K562 (cell line): Measurements from ENCODE around the gene SRF. TPM values are rescaled to one million over a fixed set of nuclear protein-coding genes. Genes with fewer than 3 reads are reported as not detected.

ENCODE experiments used
- ARHGAP35 ChIP-seq: fragments of 450-650 bp; IDR thresholded peaks from 2 replicates; pipeline ENCODE4 v1.6.1; 2018; ENCODE audit not compliant: partially characterized antibody
- ASH1L ChIP-seq: fragments of 450-650 bp; IDR thresholded peaks from 2 replicates; pipeline ENCODE4 v1.6.1; 2018; ENCODE audit warnings: borderline replicate concordance, mild to moderate bottlenecking, low read depth; ENCODE audit not compliant: partially characterized antibody
- BRF1 ChIP-seq: IDR thresholded peaks from 3 replicates; pipeline ENCODE4 v1.6.1; 2011; ENCODE audit warnings: borderline replicate concordance, mild to moderate bottlenecking; ENCODE audit not compliant: insufficient read length; ENCODE audit errors: extremely low read depth
- COPS2 ChIP-seq: fragments of 450-650 bp; conservative IDR thresholded peaks from 2 replicates; pipeline ENCODE4 v1.6.1; 2016; ENCODE audit warnings: mild to moderate bottlenecking, moderate library complexity
- CREBBP ChIP-seq: IDR thresholded peaks from one replicate; pipeline ENCODE4 v1.6.1; 2012; ENCODE audit warnings: low read depth, mild to moderate bottlenecking, control low read depth, inconsistent platforms, low read length
- EHMT2 ChIP-seq: fragments of 450-650 bp; IDR thresholded peaks from 2 replicates; pipeline ENCODE4 v1.6.1; 2018; ENCODE audit warnings: antibody characterized with exemption
- FOS ChIP-seq: IDR thresholded peaks from 3 replicates; pipeline ENCODE4 v1.6.1; 2011; ENCODE audit not compliant: insufficient read length; ENCODE audit errors: extremely low read depth
- KDM2B ChIP-seq: fragments of 250-450 bp; sonication (Bioruptor Pico); IDR thresholded peaks from 2 replicates; pipeline ENCODE4 v1.8.0; 2021; ENCODE audit warnings: mild to moderate bottlenecking, moderate library complexity
- KLF16 ChIP-seq: IDR thresholded peaks from 2 replicates; pipeline ENCODE4 v1.6.1; 2016; ENCODE audit warnings: antibody characterized with exemption
- L3MBTL2 ChIP-seq: fragments of 450-650 bp; IDR thresholded peaks from 2 replicates; pipeline ENCODE4 v1.6.1; 2016; ENCODE audit warnings: mild to moderate bottlenecking, moderate library complexity
- MTA3 ChIP-seq: fragments of 450-650 bp; formaldehyde crosslinking; IDR thresholded peaks from 2 replicates; pipeline ENCODE4 v1.6.1; 2017; ENCODE audit warnings: mild to moderate bottlenecking, borderline replicate concordance
- PHB2 ChIP-seq: fragments of 450-650 bp; IDR thresholded peaks from 2 replicates; pipeline ENCODE4 v1.6.1; 2017; ENCODE audit warnings: low read depth
- POLR3A ChIP-seq: IDR thresholded peaks from 2 replicates; pipeline ENCODE4 v1.6.1; 2011; ENCODE audit warnings: borderline replicate concordance, mild to moderate bottlenecking, moderate library complexity; ENCODE audit not compliant: insufficient read length, insufficient read depth; ENCODE audit errors: extremely low read depth
- ZBTB1 ChIP-seq: sonication (generic); formaldehyde crosslinking; IDR thresholded peaks from 2 replicates; pipeline ENCODE4 v1.8.1; 2023; ENCODE audit warnings: missing genetic modification reagents, low read depth, mild to moderate bottlenecking, borderline replicate concordance
- ZNF274 ChIP-seq: IDR thresholded peaks from 2 replicates; pipeline ENCODE4 v1.6.1; 2011; ENCODE audit warnings: low read depth, mild to moderate bottlenecking, low read length, moderate library complexity, borderline replicate concordance
- polyA plus RNA-seq, 8 experiments: library from polyadenylated mRNA; depleted of rRNA in 4 of 8; stranded (reverse) in 5 of 8; unstranded in 3 of 8; fragments of >200 nt; fragmentation: Nextera tagmentation in 2 of 8; fragmentation: Illumina TruSeq in 1 of 8; extraction: Ambion mirVana in 2 of 8; extraction: Trizol in 1 of 8; gene quantifications; 2 replicates each; pipeline versions ENCODE4 v1.2.1 to v1.2.3, GENCODE V29; 2011 to 2014; ENCODE audit warnings: inconsistent platforms in 1 of 8, missing spikeins in 1 of 8
- total RNA-seq, 7 experiments: library from RNA; depleted of rRNA in 6 of 7; stranded (reverse); fragments of >200 nt in 6 of 7; fragmentation: Illumina TruSeq in 2 of 7; extraction: Trizol in 2 of 7; gene quantifications; 2 replicates each; pipeline versions ENCODE4 v1.2.1 to v1.2.3, GENCODE V29; 2011 to 2021; ENCODE audit warnings: low replicate concordance in 1 of 7
- TF ChIP-seq, protein P1 (sequence below): conservative IDR thresholded peaks from 2 replicates; pipeline ENCODE4 v1.6.1; 2011; ENCODE audit warnings: low read depth, mild to moderate bottlenecking, low read length; ENCODE audit not compliant: control insufficient read depth
- TF ChIP-seq, protein P2 (sequence below): fragments of 450-650 bp; formaldehyde crosslinking; IDR thresholded peaks from 2 replicates; pipeline ENCODE4 v1.4.0; 2020; ENCODE audit warnings: mild to moderate bottlenecking, moderate library complexity
- TF ChIP-seq, protein P3 (sequence below), 2 experiments: fragments of 450-650 bp; IDR thresholded peaks; 2 replicates each; pipeline ENCODE4 v1.6.1; 2016; ENCODE audit warnings: mild to moderate bottlenecking in 2 of 2, borderline replicate concordance in 1 of 2, low read depth in 1 of 2, moderate library complexity in 1 of 2

SRF gene
- total and polyA plus RNA-seq, 9 of the 15 experiments (the other 6 are each of a cell fraction or from before 2014, with no cell fraction given): 2.5 to 37.0 (median 24.6) TPM

DNA sequence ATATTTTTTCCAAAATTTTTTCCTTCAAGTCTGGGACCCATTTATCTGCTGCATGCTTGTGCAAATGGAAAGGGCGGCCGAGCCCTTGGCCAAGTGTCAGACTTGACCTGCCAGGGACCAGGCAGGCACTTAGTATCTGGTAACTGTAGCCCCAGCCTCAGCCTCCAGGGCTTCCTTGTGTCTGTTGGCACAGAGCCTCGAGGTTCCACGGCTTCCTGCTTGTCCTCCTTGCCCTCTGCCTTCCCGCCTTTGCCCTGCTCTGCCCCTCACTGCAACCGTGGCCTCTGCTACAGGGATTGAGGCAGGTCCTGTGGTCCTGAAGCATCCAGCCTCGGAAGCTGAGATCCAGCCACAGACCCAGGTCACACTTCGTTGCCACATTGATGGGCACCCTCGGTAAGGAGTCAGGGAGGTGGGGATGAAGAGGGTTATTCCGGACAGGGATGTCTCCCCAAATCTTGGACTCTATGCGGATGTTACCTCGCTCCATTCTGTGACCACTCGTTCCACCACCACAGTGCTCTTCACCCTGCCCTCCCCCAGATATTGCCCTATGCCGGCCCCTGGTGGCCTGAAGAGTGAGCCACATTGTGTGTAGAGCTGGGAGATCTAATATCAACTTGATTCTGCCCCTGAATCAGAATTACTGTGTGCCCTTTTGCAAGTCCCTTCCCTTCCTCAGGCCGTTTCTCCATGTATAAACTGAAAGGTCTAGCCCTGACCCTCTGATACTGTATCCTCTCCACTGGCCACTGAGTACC lies 41.5 kb upstream of the SRF start (continued):
- TF ChIP-seq ARHGAP35 (no peak), ZBTB1 (CRISPR knock-in tag) (no peak), KDM2B (CRISPR knock-in tag) (no peak), KLF16 (peak; percentile 57), FOS (no peak), PHB2 (no peak), EHMT2 (no peak), MTA3 (no peak), COPS2 (no peak), L3MBTL2 (no peak), CREBBP (no peak), ASH1L (no peak), BRF1 (no peak), ZNF274 (no peak), POLR3A (no peak)
- TF ChIP-seq, protein P1, sequence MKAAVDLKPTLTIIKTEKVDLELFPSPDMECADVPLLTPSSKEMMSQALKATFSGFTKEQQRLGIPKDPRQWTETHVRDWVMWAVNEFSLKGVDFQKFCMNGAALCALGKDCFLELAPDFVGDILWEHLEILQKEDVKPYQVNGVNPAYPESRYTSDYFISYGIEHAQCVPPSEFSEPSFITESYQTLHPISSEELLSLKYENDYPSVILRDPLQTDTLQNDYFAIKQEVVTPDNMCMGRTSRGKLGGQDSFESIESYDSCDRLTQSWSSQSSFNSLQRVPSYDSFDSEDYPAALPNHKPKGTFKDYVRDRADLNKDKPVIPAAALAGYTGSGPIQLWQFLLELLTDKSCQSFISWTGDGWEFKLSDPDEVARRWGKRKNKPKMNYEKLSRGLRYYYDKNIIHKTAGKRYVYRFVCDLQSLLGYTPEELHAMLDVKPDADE: no peak
- TF ChIP-seq, protein P2, sequence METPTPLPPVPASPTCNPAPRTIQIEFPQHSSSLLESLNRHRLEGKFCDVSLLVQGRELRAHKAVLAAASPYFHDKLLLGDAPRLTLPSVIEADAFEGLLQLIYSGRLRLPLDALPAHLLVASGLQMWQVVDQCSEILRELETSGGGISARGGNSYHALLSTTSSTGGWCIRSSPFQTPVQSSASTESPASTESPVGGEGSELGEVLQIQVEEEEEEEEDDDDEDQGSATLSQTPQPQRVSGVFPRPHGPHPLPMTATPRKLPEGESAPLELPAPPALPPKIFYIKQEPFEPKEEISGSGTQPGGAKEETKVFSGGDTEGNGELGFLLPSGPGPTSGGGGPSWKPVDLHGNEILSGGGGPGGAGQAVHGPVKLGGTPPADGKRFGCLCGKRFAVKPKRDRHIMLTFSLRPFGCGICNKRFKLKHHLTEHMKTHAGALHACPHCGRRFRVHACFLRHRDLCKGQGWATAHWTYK (CRISPR knock-in tag): no peak
- TF ChIP-seq, protein P3, sequence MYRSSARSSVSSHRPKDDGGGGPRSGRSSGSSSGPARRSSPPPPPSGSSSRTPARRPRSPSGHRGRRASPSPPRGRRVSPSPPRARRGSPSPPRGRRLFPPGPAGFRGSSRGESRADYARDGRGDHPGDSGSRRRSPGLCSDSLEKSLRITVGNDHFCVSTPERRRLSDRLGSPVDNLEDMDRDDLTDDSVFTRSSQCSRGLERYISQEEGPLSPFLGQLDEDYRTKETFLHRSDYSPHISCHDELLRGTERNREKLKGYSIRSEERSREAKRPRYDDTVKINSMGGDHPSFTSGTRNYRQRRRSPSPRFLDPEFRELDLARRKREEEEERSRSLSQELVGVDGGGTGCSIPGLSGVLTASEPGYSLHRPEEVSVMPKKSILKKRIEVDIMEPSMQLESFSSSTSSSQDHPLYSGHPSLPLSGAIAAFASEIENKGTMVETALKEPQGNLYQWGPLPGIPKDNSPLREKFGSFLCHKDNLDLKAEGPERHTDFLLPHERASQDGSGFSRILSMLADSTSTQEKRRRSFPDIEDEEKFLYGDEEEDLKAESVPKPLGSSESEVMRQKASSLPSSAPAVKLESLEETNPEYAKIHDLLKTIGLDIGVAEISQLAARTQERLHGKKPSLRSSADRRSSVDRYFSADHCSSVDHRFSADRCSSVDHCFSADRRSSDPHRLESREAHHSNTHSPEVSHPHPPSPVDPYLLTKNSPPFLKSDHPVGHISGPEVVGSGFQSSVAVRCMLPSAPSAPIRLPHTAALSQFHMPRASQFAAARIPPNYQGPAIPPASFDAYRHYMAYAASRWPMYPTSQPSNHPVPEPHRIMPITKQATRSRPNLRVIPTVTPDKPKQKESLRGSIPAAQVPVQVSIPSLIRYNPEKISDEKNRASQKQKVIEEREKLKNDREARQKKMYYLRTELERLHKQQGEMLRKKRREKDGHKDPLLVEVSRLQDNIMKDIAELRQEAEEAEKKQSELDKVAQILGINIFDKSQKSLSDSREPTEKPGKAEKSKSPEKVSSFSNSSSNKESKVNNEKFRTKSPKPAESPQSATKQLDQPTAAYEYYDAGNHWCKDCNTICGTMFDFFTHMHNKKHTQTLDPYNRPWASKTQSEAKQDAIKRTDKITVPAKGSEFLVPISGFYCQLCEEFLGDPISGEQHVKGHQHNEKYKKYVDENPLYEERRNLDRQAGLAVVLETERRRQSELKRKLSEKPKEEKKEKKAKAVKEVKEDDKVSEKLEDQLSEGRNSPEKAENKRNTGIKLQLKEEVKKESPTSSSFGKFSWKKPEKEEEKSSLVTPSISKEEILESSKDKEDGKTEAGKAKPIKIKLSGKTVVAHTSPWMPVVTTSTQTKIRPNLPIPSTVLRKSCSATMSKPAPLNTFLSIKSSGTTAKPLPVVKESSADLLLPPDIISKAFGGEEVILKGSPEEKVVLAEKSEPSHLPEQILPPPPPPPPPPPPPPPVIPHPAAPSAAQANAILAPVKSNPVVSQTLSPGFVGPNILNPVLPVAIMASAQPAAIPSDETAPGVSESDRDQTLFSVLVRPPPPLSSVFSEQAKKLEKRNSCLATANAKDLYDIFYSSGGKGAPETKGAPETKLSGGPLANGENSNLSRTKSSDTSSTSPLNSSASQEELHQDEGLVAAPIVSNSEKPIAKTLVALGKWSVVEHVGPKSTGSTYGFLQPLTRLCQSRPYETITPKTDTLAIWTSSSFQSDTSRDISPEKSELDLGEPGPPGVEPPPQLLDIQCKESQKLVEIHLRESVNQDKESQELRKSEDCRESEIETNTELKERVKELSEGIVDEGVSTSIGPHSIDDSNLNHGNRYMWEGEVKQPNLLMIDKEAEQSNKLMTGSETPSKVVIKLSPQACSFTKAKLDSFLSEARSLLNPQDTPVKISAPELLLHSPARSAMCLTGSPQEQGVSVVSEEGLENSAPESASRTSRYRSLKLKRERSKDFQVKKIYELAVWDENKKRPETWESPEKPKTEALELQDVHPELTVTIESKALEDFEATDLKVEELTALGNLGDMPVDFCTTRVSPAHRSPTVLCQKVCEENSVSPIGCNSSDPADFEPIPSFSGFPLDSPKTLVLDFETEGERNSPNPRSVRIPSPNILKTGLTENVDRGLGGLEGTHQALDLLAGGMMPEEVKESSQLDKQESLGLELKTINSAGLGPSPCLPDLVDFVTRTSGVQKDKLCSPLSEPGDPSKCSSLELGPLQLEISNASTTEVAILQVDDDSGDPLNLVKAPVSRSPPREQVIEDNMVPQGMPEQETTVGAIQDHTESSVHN (IDR thresholded peaks at IDR 0.05; ENCODE audit: borderline replicate concordance in 1 of 2, low read depth in 1 of 2): no peak
